ENCODE measurements around the gene ZNF19.

The ZNF19 gene

DNA sequence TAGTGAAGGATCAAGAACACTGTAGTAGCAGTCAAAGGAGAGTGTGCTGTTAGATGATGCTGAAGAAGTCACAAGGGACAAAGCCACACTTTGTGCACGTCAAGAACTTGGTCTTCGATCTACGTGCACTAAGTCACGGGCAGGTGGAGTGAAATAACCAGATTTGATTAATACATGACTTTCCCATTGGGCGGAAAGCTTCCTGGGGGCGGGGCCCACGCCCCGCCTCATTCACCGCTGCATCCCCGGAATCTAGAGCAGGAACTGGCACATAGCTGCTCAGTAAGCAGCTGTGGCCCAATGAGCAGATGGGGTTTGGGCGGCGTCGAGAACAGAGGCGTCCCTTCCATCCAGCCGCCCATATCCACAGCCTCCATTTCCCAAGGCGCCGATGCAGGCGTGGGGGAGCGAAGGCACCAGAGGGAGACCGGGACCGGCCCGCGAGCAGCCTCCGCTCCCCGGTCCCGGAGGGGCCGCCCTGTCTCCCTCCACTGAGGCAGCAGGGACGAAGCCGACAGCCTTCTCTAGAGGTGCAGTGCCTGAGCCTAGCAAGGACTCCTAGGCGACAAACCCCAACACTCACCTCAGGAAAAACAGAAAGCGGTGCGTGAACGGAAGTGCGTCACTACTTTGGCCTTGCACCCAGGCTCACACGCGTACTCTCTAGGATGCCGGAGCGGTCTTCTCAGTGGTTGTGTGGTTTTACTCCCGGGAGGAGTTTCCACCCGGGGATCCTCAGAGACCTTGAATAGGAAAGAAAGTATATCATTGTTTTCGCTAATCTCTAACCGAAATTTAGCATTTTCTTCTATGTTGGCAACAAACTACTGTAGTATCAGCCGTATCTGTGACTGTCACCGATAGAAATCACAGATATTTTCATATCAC is 4.9 kb downstream of the ZNF19 start:
- DNase-seq: peak; percentile 62

DNA sequence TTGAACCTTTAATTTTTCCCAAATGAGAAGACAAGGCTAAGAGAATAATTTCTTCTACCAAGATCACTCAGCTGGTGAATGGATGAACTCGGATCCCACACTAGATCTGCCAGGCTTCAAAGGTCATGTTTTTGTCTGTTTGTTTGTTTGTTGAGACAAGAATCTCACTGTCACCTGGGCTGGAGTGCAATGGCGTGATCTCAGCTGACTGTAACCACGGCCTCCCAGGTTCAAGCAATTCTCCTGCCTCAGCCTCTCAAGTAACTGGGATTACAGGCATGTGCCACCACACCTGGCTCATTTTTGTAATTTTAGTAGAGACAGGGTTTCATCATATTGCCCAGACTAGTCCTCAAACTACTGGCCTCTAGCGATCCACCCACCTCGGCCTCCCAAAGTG is 6.6 kb downstream of the ZNF19 start:
- DNase-seq: no peak

DNA sequence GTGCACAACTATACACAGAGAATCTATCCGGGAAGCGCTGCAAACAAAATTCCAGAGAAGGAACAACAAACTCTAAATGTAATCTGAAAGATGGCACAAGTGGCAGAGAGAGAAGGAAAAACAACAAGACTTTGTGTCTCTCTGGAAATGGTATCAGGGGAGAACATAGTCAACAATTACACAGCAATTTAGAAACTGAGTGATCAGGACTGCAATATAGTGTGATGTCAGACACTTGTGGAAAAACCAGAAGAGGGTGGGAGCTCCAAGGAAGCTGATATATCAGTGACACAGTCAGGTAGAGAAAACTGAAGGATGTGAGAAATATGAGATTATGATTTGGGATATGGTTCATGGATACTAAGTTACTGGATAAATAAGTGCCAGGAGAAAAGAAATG is 8.2 kb downstream of the ZNF19 start:
- no peak for DNase-seq

DNA sequence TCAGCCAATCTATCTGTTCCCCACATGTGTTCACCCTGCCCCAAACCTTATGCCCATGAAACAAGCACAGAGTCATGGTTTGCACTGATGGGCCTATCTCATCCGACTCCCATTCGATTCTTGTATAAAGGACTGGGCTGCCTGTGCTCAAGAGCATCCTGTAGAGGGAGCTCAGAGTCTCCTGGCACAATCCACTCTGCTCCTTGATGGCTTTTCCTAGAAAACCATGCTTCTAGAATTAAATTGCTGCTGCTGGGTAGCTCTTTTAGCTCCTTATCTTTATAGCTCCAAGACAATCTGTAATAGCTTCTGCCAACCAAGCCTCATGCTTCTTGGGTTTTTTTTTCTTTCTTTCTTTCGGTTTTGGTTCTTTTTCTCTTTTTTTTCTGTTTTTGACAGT is 9.7 kb downstream of the ZNF19 start:
- DNase-seq: no peak

DNA sequence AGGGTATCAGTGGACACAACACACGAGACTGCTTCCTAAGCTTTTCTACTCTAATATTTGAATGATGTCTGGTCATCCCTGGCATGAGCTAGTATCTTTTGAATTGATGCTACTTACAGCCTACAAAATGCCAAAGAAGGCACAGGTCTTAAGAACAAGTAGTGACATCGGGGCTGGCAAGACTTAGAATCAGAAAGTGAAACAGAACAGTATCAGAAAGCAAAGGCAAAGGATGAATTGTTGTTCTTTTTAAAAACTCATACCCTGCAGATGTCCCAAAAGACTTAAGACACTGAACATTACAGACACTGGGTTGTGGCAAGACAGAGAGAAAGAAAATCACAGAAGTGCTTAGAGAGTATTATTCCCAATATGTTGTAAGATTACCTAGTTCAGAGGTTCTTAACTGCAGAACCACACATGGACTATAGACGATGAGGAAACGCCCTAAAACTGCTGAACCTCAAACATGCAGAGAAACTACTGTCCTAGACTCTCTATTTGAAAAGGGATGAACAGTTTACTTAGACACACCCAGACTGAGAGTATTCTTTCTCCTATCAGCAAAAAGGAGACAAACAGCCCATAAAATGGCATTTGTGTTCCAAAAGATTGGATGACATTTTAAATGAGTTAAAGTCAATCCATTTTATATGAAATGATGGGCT is 12.5 kb downstream of the ZNF19 start:
- DNase-seq: no peak

DNA sequence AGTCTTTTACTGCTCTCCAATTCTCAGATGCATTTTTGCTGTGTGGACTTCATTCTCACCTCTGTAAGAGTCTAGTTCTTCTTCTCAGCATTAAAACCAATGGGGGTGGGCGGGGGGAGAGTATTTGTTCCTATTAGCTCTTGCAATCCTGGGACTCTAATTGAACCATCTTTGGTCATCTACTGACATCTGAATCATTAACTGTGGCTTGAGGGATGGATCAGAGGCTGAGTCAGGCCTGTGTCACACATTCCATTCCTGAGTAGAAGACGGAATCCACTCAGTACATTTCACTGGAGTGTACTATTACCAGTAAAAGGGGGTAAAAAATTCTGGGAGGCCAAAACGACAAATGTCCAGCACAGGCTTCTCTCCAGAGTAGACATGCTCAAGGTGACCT is 14.3 kb downstream of the ZNF19 start:
- DNase-seq: no peak

DNA sequence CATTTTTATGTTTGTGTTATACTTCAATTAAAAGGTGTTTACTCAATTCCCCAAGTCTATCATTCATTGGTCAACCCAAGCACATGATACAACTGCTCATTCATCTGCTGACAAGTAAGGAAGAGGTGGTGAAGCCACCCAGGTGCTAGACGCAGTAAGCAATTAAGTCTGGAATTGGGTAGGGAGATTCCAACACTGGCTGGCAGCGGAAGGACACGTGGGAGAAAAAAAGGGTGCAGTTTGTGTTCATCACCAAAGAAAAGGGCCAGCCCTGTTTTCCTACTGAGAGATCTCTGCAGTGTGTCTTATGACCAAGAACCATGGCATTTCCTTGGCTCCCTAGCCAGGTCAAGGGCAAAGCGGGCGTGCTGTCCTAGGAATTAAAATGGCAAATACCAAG is 15.2 kb downstream of the ZNF19 start:
- no peak for DNase-seq

DNA sequence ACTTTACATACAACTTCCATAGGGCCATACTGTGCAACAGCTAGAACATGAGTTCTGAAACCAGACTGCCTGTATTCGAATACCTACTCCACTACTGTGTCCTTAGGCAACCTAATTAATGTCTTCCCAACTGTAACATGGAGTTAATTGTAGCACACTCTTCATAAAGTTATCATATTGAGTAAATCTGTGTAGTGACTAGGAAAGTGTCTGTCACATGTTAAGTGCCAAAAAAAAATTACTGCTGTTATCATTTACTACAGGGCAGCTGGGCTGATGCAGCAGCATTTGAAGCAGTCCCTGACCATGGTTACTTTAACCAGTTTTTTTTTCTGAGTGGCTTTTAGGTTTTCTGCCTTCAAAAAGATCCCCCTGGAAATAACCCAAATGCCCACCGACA is 16.2 kb downstream of the ZNF19 start:
- DNase-seq: no peak

DNA sequence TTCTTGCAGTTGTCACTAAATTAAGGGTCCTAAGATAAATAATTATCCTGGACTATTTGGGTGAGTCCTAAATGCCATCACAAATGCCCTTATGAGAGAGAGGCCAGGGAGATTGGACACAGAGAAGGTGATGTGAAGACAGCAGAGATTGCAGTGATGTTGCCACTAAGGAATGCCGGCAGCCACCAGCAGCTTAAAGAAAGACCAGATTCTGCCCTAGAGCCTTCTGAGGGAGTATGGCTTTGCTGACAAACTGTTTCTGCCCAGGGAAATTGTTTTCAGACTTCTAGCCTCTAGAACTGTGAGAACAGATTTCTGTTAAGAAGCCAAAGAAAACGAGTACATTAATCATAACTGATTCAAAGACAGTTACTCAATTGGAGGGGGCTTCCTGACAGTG is 17.1 kb downstream of the ZNF19 start:
- DNase-seq: no peak

DNA sequence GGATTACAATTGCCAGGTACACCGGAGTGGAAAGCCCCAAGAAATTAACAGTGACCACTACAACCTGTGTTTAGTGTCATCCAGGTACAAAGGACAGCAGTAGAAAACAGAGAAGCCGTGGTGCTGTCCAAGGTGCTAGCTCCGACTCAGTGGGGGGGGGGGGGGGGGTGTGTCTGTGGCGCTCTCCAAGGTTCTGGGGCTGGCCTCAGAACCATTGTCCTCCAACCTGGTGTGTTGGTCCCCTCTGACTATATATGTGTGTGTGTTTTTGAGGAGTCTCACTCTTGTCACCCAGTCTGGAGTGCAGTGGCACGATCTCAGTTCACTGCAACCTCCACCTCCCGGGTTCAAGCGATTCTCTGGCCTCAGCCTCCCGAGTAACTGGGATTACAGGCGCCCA is 21.3 kb downstream of the ZNF19 start:
- DNase-seq: no peak

DNA sequence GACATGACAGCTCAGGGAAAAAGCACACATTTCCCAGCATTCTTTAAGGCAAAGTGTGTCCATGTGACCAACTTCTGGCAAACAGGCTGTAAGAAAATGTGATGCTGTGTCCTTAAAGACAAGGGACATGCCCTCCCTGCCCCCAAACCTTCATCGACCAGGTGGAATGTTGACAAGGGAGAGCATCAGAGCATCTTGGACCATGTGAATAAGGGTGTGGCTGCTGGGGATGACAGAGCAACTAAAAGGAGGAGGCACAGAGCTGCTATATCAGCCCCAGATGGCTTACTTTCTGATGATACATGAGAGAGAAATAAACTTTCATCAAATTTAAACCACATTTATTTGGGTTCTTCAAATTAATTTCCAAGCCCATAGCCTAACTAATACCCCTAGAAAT is 24.9 kb downstream of the ZNF19 start:
- DNase-seq: no peak

DNA sequence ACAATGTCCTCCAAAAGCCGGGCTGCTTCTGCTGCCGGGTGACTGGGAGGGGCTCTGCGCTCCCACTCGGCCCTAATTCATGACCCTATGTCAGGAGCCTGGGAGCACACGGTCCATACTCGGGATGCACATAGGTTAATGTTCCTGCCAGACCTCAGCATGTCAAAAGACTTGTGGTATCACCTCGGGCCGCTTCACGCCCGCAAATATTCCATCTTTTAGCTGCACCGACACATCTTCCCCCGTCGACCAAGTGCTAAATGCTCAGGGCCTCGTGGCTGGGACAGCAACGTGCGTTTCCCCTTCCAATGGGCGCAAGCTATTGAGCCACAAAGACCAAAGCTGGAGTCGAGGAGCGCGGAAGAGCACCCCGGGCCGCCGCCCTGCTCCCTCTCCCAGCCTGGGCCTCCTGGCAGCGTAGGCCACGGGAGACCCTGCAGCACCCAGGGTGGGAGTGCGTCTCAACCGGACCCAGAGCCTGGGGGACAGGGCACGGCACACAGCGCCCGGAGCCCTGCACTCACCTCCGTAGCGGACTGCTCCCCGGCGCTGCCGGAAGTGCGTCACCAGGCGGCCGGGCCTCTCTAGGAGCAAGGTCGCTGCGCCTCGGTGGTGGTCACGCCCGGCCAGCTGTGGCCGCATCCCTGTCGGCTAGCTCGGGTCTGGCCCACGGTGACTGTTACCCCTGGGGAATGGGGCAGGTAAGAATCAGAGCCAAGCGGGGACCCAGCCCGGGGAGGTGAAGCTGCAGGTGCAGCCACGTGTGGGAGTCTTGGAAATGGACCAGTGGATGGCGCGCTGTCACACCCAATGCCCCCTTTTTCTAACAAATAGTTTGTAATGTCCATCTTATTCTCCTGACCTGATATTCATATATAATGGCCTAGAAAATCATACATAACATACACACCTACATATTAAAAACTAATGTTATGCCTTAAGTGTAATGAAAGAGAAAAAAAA is 27.2 kb downstream of the ZNF19 start, which contains the start of gene ZNF23:
TSS of gene ZNF23 (minus strand) at position 562 of the 963 bp plus-strand sequence. CDS start 5,451 bp downstream, outside the sequence.
- DNase-seq: no peak

DNA sequence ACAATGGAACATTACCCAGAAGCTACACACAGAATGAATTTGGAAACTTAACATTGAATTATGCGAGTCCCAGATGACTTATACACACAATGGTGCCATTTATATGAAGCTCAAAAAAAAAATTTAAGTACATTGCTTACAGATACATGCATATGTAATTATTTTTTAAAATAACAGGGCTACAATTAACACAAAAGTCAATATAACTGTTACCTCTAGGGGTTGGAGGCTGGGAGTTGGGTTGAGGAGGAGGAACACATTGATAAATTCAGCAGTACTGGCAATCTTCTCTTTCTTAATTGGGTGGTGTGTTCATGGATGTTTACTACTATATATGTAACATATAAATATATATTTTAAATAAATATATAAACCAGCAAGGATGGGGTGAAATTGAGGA is 28.2 kb downstream of the ZNF19 start:
- no peak for DNase-seq

DNA sequence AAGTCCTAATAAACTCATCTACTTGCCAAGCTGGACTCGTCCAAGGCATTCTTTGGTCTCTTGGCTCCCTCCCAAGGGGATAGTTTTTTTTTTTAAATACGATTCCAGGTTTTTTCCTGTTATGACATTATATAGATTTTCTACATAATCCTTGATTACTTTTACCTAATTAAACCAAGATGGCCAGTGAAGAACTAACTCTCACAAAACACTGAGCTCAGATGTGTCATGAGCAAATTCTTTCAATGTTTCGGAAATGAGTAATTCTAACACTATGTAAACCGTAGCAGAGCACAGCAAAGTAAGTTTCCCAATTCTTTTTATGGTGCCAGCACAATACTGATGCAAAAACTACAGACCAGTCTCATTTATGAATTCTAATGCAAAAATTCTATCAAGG is 28.9 kb downstream of the ZNF19 start:
- DNase-seq: no peak

DNA sequence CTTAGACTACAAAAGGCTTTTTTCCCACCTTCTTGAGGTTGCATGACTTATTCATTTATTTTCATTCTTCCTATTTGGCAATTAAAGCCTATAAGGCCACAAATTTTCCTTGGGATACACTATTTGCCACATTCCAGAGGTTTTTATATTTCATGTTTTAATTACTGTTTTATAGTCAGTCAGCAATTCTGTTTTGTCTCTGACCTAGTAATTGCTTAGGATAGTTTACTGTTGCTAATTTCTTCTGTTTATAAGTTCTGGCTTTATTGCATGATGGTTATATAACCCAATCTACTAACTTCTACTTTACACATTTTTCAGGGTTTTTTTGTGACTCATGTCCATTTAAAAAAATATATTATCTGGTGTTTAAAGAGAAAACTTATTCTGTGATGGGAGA is 29.6 kb downstream of the ZNF19 start:
- DNase-seq: no peak

DNA sequence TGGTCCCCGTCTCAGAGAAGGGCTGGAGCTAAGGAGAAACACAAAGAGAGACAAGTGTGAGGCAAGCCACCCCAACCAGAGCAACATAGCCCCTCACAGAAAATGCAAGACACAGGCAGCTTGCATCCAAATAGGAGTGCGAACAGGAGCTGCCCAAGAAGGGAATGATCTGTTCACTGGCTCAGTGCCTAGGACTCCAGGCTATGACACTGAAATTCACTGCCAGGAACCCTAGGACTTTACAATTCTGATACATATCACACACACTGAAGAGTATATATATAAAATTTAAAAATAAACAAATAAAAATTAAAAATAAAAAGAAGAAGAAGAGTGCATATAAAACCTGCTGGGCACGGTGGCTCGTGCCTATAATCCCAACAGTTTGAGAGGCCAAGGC is 32.3 kb downstream of the ZNF19 start:
- DNase-seq: no peak

DNA sequence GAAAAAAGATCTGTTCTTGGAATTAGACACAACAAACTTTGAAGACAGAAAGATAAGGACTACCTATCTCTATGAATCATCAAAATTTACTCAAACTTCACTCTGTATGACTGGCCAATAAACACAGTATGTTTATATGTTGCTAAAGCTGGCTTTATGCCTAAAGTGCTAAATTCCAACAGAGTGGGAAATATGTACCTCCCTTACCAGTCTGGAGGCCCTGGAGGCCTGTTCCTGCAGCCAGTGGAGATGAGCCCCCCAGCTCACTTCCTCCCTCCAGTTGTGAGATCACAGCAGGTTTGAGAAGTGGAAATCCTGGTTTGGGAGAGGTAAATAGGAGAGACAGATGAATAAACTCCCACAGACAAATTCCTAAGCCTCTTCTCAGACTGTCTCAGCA is 36.1 kb downstream of the ZNF19 start:
- DNase-seq: no peak

DNA sequence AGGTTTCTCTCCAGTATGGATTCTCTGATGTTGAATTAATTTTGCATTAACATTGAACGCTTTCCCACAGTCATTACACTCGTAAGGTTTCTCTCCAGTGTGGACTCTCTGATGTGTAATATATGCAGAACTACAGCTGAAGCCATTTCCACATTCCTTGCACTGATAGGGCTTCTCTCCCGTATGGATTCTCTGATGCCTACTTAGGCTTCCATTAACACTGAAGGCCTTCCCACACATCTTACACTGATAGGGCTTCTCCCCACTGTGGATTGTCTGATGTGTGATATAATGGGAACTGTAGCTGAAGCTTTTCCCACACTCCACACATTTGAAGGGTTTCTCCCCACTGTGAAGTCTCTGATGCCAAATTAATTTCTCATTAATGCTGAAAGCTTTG is 40.1 kb downstream of the ZNF19 start:
- no peak for DNase-seq

DNA sequence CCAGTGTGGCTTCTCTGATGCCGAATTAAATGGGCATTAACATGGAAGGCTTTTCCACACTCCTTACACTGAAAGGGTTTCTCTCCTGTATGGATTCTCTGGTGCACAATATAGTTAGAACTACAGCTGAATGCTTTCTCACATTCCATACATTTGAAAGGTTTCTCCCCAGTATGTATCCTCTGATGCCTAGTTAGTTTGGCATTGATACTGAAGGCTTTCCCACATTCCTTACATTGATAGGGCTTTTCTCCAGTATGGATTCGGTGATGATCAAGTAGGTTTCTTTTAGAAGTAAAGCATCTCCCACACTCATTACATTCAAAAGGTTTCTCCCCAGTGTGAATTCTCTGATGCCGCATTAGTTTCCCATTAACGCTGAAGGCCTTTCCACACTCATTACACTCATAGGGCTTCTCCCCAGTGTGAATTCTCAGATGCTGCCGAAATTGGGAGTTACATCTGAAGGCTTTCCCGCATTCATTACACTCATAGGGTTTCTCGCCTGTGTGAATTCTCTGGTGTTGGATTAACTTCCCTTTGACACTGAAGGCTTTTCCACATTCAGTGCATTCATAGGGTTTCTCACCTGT is 40.8 kb downstream of the ZNF19 start:
- DNase-seq: no peak

DNA sequence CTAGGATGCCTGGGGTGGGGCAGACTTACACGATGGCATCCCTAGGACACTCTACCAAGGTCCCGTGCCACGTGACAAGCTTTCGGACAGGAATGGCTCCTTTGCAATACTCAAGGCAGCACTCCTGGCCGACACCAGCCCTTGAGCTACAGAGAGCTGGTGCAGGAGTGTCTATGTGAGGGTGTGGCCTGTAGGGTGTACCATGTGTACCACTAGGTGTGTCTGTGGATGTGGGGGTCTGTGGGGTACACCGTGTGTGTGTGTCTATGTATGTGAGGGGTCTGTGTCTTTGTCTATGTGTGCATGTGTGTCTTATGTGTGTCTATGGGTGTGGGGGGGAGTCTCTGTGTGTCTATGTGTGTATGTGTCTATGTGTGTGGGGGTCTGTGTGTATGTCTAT is 45.4 kb downstream of the ZNF19 start:
- DNase-seq: no peak

DNA sequence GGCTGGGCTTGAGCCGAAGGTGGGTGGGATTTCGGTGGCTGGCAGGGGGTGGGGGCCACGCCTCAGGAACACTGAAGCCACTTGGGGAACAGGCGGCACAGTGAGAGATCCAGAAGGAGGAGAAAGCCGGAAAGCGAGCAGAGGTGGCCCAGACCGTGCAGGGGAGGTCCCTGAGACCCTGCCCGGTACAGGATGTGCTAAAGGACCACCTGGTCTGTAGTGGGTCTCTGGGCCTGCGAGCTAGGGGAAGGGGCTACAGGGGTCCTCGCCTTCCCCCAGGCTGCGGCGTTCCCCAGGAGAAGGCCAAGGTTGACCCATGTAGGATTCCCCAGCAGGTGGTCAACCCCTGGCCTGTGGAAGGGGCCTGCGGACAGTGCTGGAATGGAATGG is 47.1 kb downstream of the ZNF19 start, which contains the start of gene TLE7:
TSS of gene TLE7 (minus strand) at position 4 of the 390 bp plus-strand sequence. CDS start 8,730 bp downstream, outside the sequence.
- no peak for DNase-seq

DNA sequence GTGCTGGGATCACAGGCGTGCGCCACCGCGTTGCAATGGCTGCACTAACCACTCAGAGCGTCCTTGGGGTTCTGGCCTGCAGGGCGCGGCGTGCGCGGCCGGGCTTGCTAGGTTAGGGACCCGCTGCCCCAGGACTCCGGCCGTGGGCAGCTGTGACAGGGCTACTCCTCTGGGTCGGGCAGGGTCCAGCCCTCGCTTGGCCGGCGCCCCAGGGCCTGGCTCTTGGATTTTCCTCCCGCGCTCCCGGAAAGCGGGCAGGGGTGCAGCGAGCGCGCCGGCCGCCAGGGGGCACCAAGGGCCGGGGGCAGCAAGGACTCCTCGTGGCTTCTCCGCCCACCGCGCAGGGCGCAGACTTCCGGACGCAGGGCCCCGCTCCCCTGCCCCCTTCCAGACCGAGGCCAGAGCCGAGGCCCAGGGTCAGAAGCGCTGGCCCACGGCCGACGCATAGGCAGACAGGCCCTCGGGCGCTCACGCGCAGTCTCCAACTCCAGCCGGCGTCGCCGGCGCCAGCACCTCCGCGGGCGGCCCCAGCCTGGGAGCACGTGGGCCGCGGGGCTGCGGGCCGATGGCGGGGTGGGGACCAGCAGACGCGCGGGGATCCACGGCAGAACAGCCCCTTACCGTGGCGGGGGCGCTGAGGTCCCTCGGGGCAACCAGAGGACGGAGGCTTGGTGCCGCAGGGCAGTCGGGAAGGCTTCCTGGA is 47.6 kb downstream of the ZNF19 start:
- DNase-seq: no peak
